GM19468 (cell line): ENCODE measurements around the gene OSBPL2.

ENCODE experiments used
- ATAC-seq: cut with Tn5 transposase; IDR thresholded peaks from one replicate; pipeline ENCODE4 v1.9.1; 2021; ENCODE audit warnings: mild to moderate bottlenecking, moderate library complexity, moderate number of reproducible peaks; ENCODE audit not compliant: unreplicated experiment; ENCODE audit errors: extremely low read depth

Gene OSBPL2

GRCh38 chr20:62330576-62331317 lies 92.4 kb downstream of the OSBPL2 start:
- no peak for ATAC-seq

- no peak for ATAC-seq
These were observed 93.0 kb downstream of the OSBPL2 start for GRCh38 chr20:62331347-62331746.

- no peak for ATAC-seq
These were observed 94.1 kb downstream of the OSBPL2 start for GRCh38 chr20:62332421-62332820.

GRCh38 chr20:62332989-62333819 lies 94.9 kb downstream of the OSBPL2 start:
- ATAC-seq: no peak

GRCh38 chr20:62333820-62334595 lies 95.7 kb downstream of the OSBPL2 start:
- no peak for ATAC-seq

GRCh38 chr20:62334881-62335280 lies 96.6 kb downstream of the OSBPL2 start:
- ATAC-seq: no peak

GRCh38 chr20:62335532-62335931 lies 97.2 kb downstream of the OSBPL2 start:
- ATAC-seq: no peak

- ATAC-seq: no peak
These were observed 98.0 kb downstream of the OSBPL2 start for GRCh38 chr20:62336329-62336728.

- ATAC-seq: no peak
These were observed 98.6 kb downstream of the OSBPL2 start for GRCh38 chr20:62336775-62337557.

- no peak for ATAC-seq
These were observed 99.4 kb downstream of the OSBPL2 start for GRCh38 chr20:62337558-62338293.

GRCh38 chr20:62338294-62338620 lies 99.9 kb downstream of the OSBPL2 start:
- ATAC-seq: no peak

- ATAC-seq: peak; percentile 55
These were observed 101.3 kb downstream of the OSBPL2 start for GRCh38 chr20:62339647-62340062.

- ATAC-seq: no peak
These were observed 104.6 kb downstream of the OSBPL2 start for GRCh38 chr20:62342910-62343309.

- ATAC-seq: no peak
These were observed 105.8 kb downstream of the OSBPL2 start for GRCh38 chr20:62344092-62344491.

- ATAC-seq: no peak
These were observed 106.5 kb downstream of the OSBPL2 start for GRCh38 chr20:62344782-62345181.
